ENCODE results near the gene CNTNAP2.

The CNTNAP2 gene

DNA sequence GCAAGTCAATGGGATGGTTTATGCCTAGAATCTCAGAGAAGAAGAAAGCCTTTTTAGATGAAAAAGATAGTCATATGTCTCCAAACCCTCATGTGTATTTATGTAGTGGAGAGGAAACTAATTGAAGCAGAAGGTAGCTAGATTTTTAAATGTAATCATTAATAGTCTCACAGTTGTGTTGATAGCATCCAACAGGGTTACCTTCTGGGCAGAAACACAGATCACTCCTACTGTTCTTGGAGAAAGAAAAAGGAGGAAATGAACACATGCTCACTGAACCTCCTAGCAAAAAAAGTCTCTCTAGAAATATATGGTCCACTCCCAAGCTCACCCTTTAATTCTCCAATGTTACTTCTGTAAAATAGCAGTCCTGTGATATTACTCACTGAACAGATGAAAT, 1696.7 kb downstream of the CNTNAP2 start:
- Histone ChIP-seq H3K9me3 (ENCODE audit: control extremely low read depth in 1 of 5, control insufficient read depth in 4 of 5, insufficient read depth in 2 of 5, low read depth in 1 of 5, low read length in 4 of 5) (no peaks in the 10 kb centered on the region), H3K27me3 (replicated peaks in 2 of 5; ENCODE audit: control insufficient read depth in 4 of 5, insufficient read depth in 5 of 5, low read length in 4 of 5) (no peaks in the 10 kb centered on the region), H3K36me3 (ENCODE audit: control insufficient read depth in 4 of 4, insufficient read depth in 4 of 4, low read length in 3 of 4) (no peaks in the 10 kb centered on the region), H3K4me3 (ENCODE audit: control insufficient read depth in 1 of 7, extremely low read depth in 1 of 7, insufficient read depth in 4 of 7, low read depth in 2 of 7, low read length in 6 of 7) (no peak overlapping the region), H3K4me1 (ENCODE audit: control extremely low read depth in 1 of 4, control insufficient read depth in 4 of 4, insufficient read depth in 4 of 4, low read length in 3 of 4) (no peaks in the 10 kb centered on the region), H3K27ac (ENCODE audit: insufficient read depth in 1 of 2, low read depth in 1 of 2, low read length in 2 of 2, poor library complexity in 1 of 2, severe bottlenecking in 2 of 2) (no peak overlapping the region)
- DNase-seq, result no peak
- CTCF ChIA-PET, result interaction anchor here (1.4 kb wide), 1 partner anchor 10 kb away, joined by 4 read pairs; no protein-coding TSS in a partner anchor
- POLR2A ChIA-PET, result no interaction called here

DNA sequence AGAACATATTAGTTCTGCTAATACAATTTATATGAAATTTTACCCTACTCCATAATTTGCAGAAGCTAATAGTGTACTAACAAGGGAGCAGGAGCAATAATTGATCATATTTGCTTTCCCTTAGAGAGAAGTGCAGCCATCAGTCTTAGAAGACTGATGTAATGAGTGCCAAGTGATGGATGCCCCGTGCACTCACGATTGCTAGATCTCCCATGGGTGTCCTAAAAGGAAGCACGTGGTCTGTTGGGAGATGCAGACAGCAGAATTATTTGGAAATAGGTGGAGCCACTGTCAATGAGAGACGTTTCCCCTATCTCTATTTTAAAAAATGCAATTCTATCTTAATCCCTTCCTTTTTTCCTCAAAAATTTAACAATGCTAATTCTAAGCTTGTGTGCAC, 1701.7 kb downstream of the CNTNAP2 start:
- POLR2A ChIA-PET, result no interaction called here
- Histone ChIP-seq H3K4me1 (ENCODE audit: control extremely low read depth in 1 of 4, control insufficient read depth in 4 of 4, insufficient read depth in 4 of 4, low read length in 3 of 4) (no peaks in the 10 kb centered on the region), H3K27me3 (replicated peaks in 2 of 5; ENCODE audit: control insufficient read depth in 4 of 5, insufficient read depth in 5 of 5, low read length in 4 of 5) (no peaks in the 10 kb centered on the region), H3K36me3 (ENCODE audit: control insufficient read depth in 4 of 4, insufficient read depth in 4 of 4, low read length in 3 of 4) (no peaks in the 10 kb centered on the region), H3K27ac (ENCODE audit: insufficient read depth in 1 of 2, low read depth in 1 of 2, low read length in 2 of 2, poor library complexity in 1 of 2, severe bottlenecking in 2 of 2) (no peak overlapping the region), H3K4me3 (ENCODE audit: control insufficient read depth in 1 of 7, extremely low read depth in 1 of 7, insufficient read depth in 4 of 7, low read depth in 2 of 7, low read length in 6 of 7) (no peak overlapping the region), H3K9me3 (ENCODE audit: control extremely low read depth in 1 of 5, control insufficient read depth in 4 of 5, insufficient read depth in 2 of 5, low read depth in 1 of 5, low read length in 4 of 5) (peaks cover 0 to 1% (median 0%) of the 10 kb centered on the region in 5 experiments)
- 93% methylated on average over 3 of the region's 4 CpGs for WGBS (ENCODE audit: insufficient coverage)
- CTCF ChIA-PET, result no interaction called here
- DNase-seq, result no peak

DNA sequence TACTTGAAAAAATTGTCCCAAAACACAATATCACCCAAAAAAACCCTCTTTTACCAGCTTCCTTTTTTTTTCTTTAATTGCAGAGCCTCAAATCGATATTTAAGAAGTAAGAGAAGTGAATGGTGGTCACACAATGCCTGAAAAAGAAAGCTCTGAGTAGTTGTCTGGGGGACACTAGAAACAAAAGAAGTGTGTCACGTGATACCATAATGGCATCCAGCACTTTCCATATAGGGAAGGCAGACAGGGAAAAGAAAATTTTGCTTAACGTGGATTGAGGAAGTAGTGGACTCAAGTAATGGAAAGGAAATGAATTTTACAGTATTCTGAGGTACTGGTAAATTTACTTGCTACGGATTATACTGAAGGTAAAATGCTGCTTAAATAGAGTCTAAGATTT, 1708.1 kb downstream of the CNTNAP2 start:
- H3K27me3 ChIP-seq (replicated peaks in 2 of 5; ENCODE audit: control insufficient read depth in 4 of 5, insufficient read depth in 5 of 5, low read length in 4 of 5), result no peaks in the 10 kb centered on the region
- CTCF ChIA-PET, result no interaction called here
- H3K4me1 ChIP-seq (ENCODE audit: control extremely low read depth in 1 of 4, control insufficient read depth in 4 of 4, insufficient read depth in 4 of 4, low read length in 3 of 4), result no peaks in the 10 kb centered on the region
- no peak for DNase-seq
- no peaks in the 10 kb centered on the region for H3K36me3 ChIP-seq (ENCODE audit: control insufficient read depth in 4 of 4, insufficient read depth in 4 of 4, low read length in 3 of 4)
- POLR2A ChIA-PET, result no interaction called here
- H3K27ac ChIP-seq (ENCODE audit: insufficient read depth in 1 of 2, low read depth in 1 of 2, low read length in 2 of 2, poor library complexity in 1 of 2, severe bottlenecking in 2 of 2), result no peak overlapping the region
- peaks cover 0 to 1% (median 0%) of the 10 kb centered on the region in 5 experiments for H3K9me3 ChIP-seq (ENCODE audit: control extremely low read depth in 1 of 5, control insufficient read depth in 4 of 5, insufficient read depth in 2 of 5, low read depth in 1 of 5, low read length in 4 of 5)
- WGBS (ENCODE audit: insufficient coverage), result 50% methylated on average over 2 of the region's 4 CpGs
- no peak overlapping the region for H3K4me3 ChIP-seq (ENCODE audit: control insufficient read depth in 1 of 7, extremely low read depth in 1 of 7, insufficient read depth in 4 of 7, low read depth in 2 of 7, low read length in 6 of 7)

DNA sequence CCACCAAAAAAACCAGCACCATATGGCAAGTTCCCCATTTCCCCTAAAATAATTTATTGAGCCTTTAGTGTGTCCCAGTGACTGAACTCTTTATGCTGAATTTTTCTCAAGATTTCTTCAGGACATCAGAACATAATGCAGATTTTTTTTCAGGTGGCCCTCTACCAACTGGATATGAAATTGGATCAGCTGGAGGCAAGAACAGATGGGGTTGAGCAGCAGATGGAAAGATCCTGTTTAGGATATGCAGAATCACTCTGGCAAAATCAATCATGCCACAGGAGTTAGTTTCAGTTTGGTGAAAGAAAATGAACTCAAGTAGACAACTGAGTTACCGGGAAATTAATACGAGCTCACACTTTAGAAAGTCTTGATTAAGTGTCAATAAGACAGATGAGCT, 1712.4 kb downstream of the CNTNAP2 start:
- H3K27me3 ChIP-seq (replicated peaks in 2 of 5; ENCODE audit: control insufficient read depth in 4 of 5, insufficient read depth in 5 of 5, low read length in 4 of 5), result no peaks in the 10 kb centered on the region
- H3K9me3 ChIP-seq (ENCODE audit: control extremely low read depth in 1 of 5, control insufficient read depth in 4 of 5, insufficient read depth in 2 of 5, low read depth in 1 of 5, low read length in 4 of 5), result peaks cover 0 to 3% (median 0%) of the 10 kb centered on the region in 5 experiments
- DNase-seq, result no peak
- H3K27ac ChIP-seq (ENCODE audit: insufficient read depth in 1 of 2, low read depth in 1 of 2, low read length in 2 of 2, poor library complexity in 1 of 2, severe bottlenecking in 2 of 2), result no peak overlapping the region
- no peaks in the 10 kb centered on the region for H3K36me3 ChIP-seq (ENCODE audit: control insufficient read depth in 4 of 4, insufficient read depth in 4 of 4, low read length in 3 of 4)
- H3K4me1 ChIP-seq (ENCODE audit: control extremely low read depth in 1 of 4, control insufficient read depth in 4 of 4, insufficient read depth in 4 of 4, low read length in 3 of 4), result no peaks in the 10 kb centered on the region
- no peak overlapping the region for H3K4me3 ChIP-seq (ENCODE audit: control insufficient read depth in 1 of 7, extremely low read depth in 1 of 7, insufficient read depth in 4 of 7, low read depth in 2 of 7, low read length in 6 of 7)
- 62% methylated on average over 2 of the region's 2 CpGs for WGBS (ENCODE audit: insufficient coverage)
- ChIA-PET POLR2A (no interaction called here), CTCF (no interaction called here)

DNA sequence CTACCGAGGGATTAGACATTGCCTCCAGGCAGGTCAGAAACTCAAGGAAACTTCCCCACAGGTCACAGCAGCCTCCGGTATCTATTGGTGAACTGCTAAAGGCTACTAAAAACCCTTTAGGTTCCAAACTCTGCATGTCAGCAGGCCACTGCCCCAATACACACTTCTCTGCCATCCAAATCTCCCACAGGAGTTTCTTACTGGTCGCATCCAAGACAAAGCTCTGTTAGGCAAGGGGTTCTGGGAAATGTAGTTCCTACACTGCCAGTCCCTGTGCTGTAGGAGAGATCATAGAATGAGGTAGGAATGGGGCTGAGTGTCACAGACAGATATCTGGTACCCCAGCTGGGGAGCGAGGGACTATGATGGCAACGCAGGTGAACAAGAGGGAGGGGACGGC, 1717.0 kb downstream of the CNTNAP2 start:
- no peaks in the 10 kb centered on the region for H3K27me3 ChIP-seq (replicated peaks in 2 of 5; ENCODE audit: control insufficient read depth in 4 of 5, insufficient read depth in 5 of 5, low read length in 4 of 5)
- H3K27ac ChIP-seq (ENCODE audit: insufficient read depth in 1 of 2, low read depth in 1 of 2, low read length in 2 of 2, poor library complexity in 1 of 2, severe bottlenecking in 2 of 2), result no peak overlapping the region
- POLR2A ChIA-PET, result no interaction called here
- no peaks in the 10 kb centered on the region for H3K36me3 ChIP-seq (ENCODE audit: control insufficient read depth in 4 of 4, insufficient read depth in 4 of 4, low read length in 3 of 4)
- 90% methylated on average over 6 of the region's 6 CpGs for WGBS (ENCODE audit: insufficient coverage)
- no peak for DNase-seq
- no peak overlapping the region for H3K4me3 ChIP-seq (ENCODE audit: control insufficient read depth in 1 of 7, extremely low read depth in 1 of 7, insufficient read depth in 4 of 7, low read depth in 2 of 7, low read length in 6 of 7)
- H3K4me1 ChIP-seq (ENCODE audit: control extremely low read depth in 1 of 4, control insufficient read depth in 4 of 4, insufficient read depth in 4 of 4, low read length in 3 of 4), result no peaks in the 10 kb centered on the region
- CTCF ChIA-PET, result no interaction called here
- peaks cover 0 to 7% (median 0%) of the 10 kb centered on the region in 5 experiments for H3K9me3 ChIP-seq (ENCODE audit: control extremely low read depth in 1 of 5, control insufficient read depth in 4 of 5, insufficient read depth in 2 of 5, low read depth in 1 of 5, low read length in 4 of 5)

DNA sequence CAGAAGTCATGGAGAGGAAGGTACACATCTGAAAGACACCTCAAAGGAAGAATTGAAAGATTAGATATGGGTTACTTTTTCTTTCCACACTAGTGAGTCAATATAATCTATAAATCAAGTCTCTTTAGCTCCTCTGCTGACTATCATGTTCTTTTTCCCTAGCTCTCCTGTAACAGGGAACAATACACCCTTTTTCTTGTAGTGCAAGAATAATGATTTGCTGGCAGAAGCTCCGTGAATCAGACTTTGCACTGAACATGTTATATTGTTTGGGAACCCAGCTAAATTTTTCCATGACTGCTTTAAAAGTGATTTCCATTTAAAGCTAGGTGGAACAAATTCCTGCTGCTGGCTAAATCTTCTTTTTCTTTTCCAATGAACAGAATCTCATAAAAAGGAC, 1717.4 kb downstream of the CNTNAP2 start:
- POLR2A ChIA-PET, result no interaction called here
- WGBS (ENCODE audit: insufficient coverage), result 100% methylated on average over 1 of the region's 1 CpG
- no peak overlapping the region for H3K27ac ChIP-seq (ENCODE audit: insufficient read depth in 1 of 2, low read depth in 1 of 2, low read length in 2 of 2, poor library complexity in 1 of 2, severe bottlenecking in 2 of 2)
- H3K36me3 ChIP-seq (ENCODE audit: control insufficient read depth in 4 of 4, insufficient read depth in 4 of 4, low read length in 3 of 4), result no peaks in the 10 kb centered on the region
- H3K27me3 ChIP-seq (replicated peaks in 2 of 5; ENCODE audit: control insufficient read depth in 4 of 5, insufficient read depth in 5 of 5, low read length in 4 of 5), result no peaks in the 10 kb centered on the region
- no peaks in the 10 kb centered on the region for H3K4me1 ChIP-seq (ENCODE audit: control extremely low read depth in 1 of 4, control insufficient read depth in 4 of 4, insufficient read depth in 4 of 4, low read length in 3 of 4)
- H3K9me3 ChIP-seq (ENCODE audit: control extremely low read depth in 1 of 5, control insufficient read depth in 4 of 5, insufficient read depth in 2 of 5, low read depth in 1 of 5, low read length in 4 of 5), result peaks cover 0 to 7% (median 0%) of the 10 kb centered on the region in 5 experiments
- no peak for DNase-seq
- no peak overlapping the region for H3K4me3 ChIP-seq (ENCODE audit: control insufficient read depth in 1 of 7, extremely low read depth in 1 of 7, insufficient read depth in 4 of 7, low read depth in 2 of 7, low read length in 6 of 7)
- CTCF ChIA-PET, result no interaction called here

DNA sequence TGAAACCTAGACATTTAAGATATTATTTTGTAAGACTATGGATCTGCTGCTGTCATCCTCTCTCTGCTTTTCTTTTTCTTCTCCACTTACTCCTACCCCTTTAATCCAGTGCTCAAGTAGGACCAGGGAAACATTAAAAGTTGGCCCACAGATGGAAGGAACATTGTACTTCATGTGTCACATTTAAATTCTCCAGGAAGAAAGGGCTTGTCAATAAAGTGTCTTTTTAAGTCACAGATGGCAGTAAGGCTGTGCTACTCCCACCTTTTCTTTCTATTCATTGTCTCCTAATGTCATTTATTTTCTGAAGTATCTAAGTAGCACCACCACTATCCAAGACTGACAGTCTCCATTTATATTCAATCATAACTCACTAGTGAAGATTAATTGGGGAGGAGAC, 1736.2 kb downstream of the CNTNAP2 start:
- POLR2A ChIA-PET, result no interaction called here
- Histone ChIP-seq H3K4me1 (ENCODE audit: control extremely low read depth in 1 of 4, control insufficient read depth in 4 of 4, insufficient read depth in 4 of 4, low read length in 3 of 4) (no peaks in the 10 kb centered on the region), H3K27me3 (replicated peaks in 2 of 5; ENCODE audit: control insufficient read depth in 4 of 5, insufficient read depth in 5 of 5, low read length in 4 of 5) (no peaks in the 10 kb centered on the region), H3K27ac (ENCODE audit: insufficient read depth in 1 of 2, low read depth in 1 of 2, low read length in 2 of 2, poor library complexity in 1 of 2, severe bottlenecking in 2 of 2) (no peak overlapping the region), H3K4me3 (ENCODE audit: control insufficient read depth in 1 of 7, extremely low read depth in 1 of 7, insufficient read depth in 4 of 7, low read depth in 2 of 7, low read length in 6 of 7) (no peak overlapping the region), H3K36me3 (ENCODE audit: control insufficient read depth in 4 of 4, insufficient read depth in 4 of 4, low read length in 3 of 4) (no peaks in the 10 kb centered on the region), H3K9me3 (ENCODE audit: control extremely low read depth in 1 of 5, control insufficient read depth in 4 of 5, insufficient read depth in 2 of 5, low read depth in 1 of 5, low read length in 4 of 5) (no peaks in the 10 kb centered on the region)
- no peak for DNase-seq
- CTCF ChIA-PET, result no interaction called here

Data from common myeloid progenitor, CD34-positive (primary cell).